ENCODE data around the gene TENM4.

The TENM4 gene

GRCh38 chr11:79417069-79417920, 23.5 kb downstream of the TENM4 start:
- no peak for DNase-seq

- no peak for DNase-seq
Measured at GRCh38 chr11:79415912-79416311, 24.9 kb downstream of the TENM4 start.

- no peak for DNase-seq
Measured at GRCh38 chr11:79415411-79415810, 25.4 kb downstream of the TENM4 start.

- DNase-seq = no peak
Measured at GRCh38 chr11:79414644-79415317, 26.0 kb downstream of the TENM4 start.

GRCh38 chr11:79414041-79414440, 26.8 kb downstream of the TENM4 start:
- no peak for DNase-seq

- DNase-seq = peak; percentile 52
Measured at GRCh38 chr11:79413268-79413667, 27.6 kb downstream of the TENM4 start.

GRCh38 chr11:79412761-79413160, 28.1 kb downstream of the TENM4 start:
- DNase-seq = no peak

GRCh38 chr11:79409330-79409729, 31.5 kb downstream of the TENM4 start:
- no peak for DNase-seq

GRCh38 chr11:79406376-79406775, 34.5 kb downstream of the TENM4 start:
- no peak for DNase-seq

GRCh38 chr11:79404806-79405205, 36.0 kb downstream of the TENM4 start:
- no peak for DNase-seq

- DNase-seq = no peak
Measured at GRCh38 chr11:79404325-79404724, 36.5 kb downstream of the TENM4 start.

GRCh38 chr11:79403839-79404238, 37.0 kb downstream of the TENM4 start:
- no peak for DNase-seq

GRCh38 chr11:79402912-79403311, 37.9 kb downstream of the TENM4 start:
- no peak for DNase-seq

- DNase-seq = no peak
Measured at GRCh38 chr11:79400717-79401330, 40.0 kb downstream of the TENM4 start.

- no peak for DNase-seq
Measured at GRCh38 chr11:79400206-79400605, 40.6 kb downstream of the TENM4 start.

GRCh38 chr11:79397252-79397651, 43.6 kb downstream of the TENM4 start:
- DNase-seq = no peak

- no peak for DNase-seq
Measured at GRCh38 chr11:79396674-79397073, 44.2 kb downstream of the TENM4 start.

GRCh38 chr11:79396001-79396400, 44.8 kb downstream of the TENM4 start:
- no peak for DNase-seq

- DNase-seq = peak; percentile 76
Measured at GRCh38 chr11:79393362-79394043, 47.3 kb downstream of the TENM4 start.

- DNase-seq = no peak
Measured at GRCh38 chr11:79392161-79392560, 48.7 kb downstream of the TENM4 start.

- no peak for DNase-seq
Measured at GRCh38 chr11:79390923-79391322, 49.9 kb downstream of the TENM4 start.

GRCh38 chr11:79390477-79390876, 50.4 kb downstream of the TENM4 start:
- no peak for DNase-seq

GRCh38 chr11:79388201-79388600, 52.6 kb downstream of the TENM4 start:
- DNase-seq = no peak

All from NCI-H524 treated with DMSO at 0.1 percent for 48 hours (cell line).